Ovary (tissue), 3 donors: ENCODE results near the gene PLCB4.
A peak's percentile ranks its signal among the peaks of the same experiment; 100 is the strongest.

Experiments
- EP300 ChIP-seq: sonication (generic); formaldehyde crosslinking; IDR thresholded peaks from one replicate; pipeline ENCODE4 v1.6.1; 2017; ENCODE audit warnings: antibody characterized with exemption
- POLR2A ChIP-seq: fragments of 450-650 bp; IDR thresholded peaks from one replicate; pipeline ENCODE4 v1.6.1; 2017; ENCODE audit warnings: antibody characterized with exemption, mild to moderate bottlenecking, moderate library complexity
- TF ChIP-seq, protein P1 (sequence below), 3 donors: fragments of 450-650 bp in 2 of 3; fragments of 200-600 bp in 1 of 3; IDR thresholded peaks; one replicate each; pipeline versions ENCODE4 v1.5.1 to v1.8.0; 2016 to 2022; ENCODE audit warnings: antibody characterized with exemption in 3 of 3, mild to moderate bottlenecking in 1 of 3
- donor health status: DM: no; HTN: no; CAD: no.

GRCh38 chr20:9359561-9360308, 290.8 kb downstream of the PLCB4 start:
- TF ChIP-seq, protein P1, sequence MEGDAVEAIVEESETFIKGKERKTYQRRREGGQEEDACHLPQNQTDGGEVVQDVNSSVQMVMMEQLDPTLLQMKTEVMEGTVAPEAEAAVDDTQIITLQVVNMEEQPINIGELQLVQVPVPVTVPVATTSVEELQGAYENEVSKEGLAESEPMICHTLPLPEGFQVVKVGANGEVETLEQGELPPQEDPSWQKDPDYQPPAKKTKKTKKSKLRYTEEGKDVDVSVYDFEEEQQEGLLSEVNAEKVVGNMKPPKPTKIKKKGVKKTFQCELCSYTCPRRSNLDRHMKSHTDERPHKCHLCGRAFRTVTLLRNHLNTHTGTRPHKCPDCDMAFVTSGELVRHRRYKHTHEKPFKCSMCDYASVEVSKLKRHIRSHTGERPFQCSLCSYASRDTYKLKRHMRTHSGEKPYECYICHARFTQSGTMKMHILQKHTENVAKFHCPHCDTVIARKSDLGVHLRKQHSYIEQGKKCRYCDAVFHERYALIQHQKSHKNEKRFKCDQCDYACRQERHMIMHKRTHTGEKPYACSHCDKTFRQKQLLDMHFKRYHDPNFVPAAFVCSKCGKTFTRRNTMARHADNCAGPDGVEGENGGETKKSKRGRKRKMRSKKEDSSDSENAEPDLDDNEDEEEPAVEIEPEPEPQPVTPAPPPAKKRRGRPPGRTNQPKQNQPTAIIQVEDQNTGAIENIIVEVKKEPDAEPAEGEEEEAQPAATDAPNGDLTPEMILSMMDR (IDR thresholded peaks at IDR 0.05): peak in 1 of 3 donors; percentile 34
- TF ChIP-seq EP300: no peak
- no peak for TF ChIP-seq POLR2A
